Central memory CD8-positive, alpha-beta T cell (primary cell): ENCODE results near the gene CD6.

ENCODE experiments used
- ATAC-seq: fragments of 150-1000 bp; cut with Tn5 transposase; replicated peaks from 2 replicates; pipeline ENCODE4 v1.10.0; 2022; ENCODE audit warnings: mild to moderate bottlenecking, moderate FRiP score, moderate number of reproducible peaks; ENCODE audit not compliant: poor library complexity, severe bottlenecking; ENCODE audit errors: extremely low read depth
- DNase-seq, 2 donors: peaks; one replicate each; pipeline ENCODE4 v3.0.0; 2021; ENCODE audit warnings: low spot score in 2 of 2
- H3K27ac Mint-ChIP-seq: one replicate; pipeline ENCODE4 v1.8.0; 2022; ENCODE audit warnings: low read depth, mild to moderate bottlenecking, moderate library complexity, mixed read lengths
- H3K27me3 Mint-ChIP-seq: one replicate; pipeline ENCODE4 v1.8.0; 2022; ENCODE audit warnings: mixed read lengths
- H3K36me3 Mint-ChIP-seq: one replicate; pipeline ENCODE4 v1.8.0; 2022; ENCODE audit warnings: mild to moderate bottlenecking, moderate library complexity, mixed read lengths; ENCODE audit not compliant: insufficient read depth
- H3K4me1 Mint-ChIP-seq: one replicate; pipeline ENCODE4 v1.8.0; 2022; ENCODE audit warnings: mixed read lengths
- H3K4me3 Mint-ChIP-seq: one replicate; pipeline ENCODE4 v1.8.0; 2022; ENCODE audit warnings: mild to moderate bottlenecking, moderate library complexity, mixed read lengths
- H3K9me3 Mint-ChIP-seq: one replicate; pipeline ENCODE4 v1.8.0; 2022; ENCODE audit warnings: mixed read lengths

CD6 gene

DNA sequence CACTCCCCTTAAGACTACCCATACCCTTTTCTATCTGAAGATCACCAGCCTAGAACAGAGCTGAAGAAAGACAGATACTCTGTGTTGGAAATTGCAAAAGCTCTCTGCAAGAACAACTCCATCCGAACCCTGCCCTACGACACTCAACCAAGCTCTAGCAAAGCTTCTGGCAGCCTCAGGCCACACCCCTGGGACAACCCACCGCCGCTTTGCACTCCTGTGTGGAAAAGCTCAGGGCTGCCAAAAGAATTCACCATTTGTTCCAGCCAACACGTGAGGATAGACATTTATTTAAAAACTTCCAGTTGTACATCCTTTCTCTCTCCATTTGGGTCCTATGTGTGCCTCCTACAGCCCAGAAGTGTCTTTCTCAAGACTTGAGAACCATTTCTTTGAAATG is 68.4 kb downstream of the CD6 start:
- H3K36me3 Mint-ChIP-seq: peaks cover 17% of the 10 kb centered on the region
- H3K27ac Mint-ChIP-seq: no peak overlapping the region
- H3K4me3 Mint-ChIP-seq: no peak overlapping the region

GRCh38 chr11:61041755-61042518 is 70.5 kb downstream of the CD6 start:
- ATAC-seq (peak; percentile 94), DNase-seq (peak; percentile 48 to 83)
- peak overlapping the region; percentile 84 for H3K4me3 Mint-ChIP-seq
- peaks cover 33% of the 10 kb centered on the region for H3K4me1 Mint-ChIP-seq
- H3K27ac Mint-ChIP-seq: peak overlapping the region; percentile 95
- peaks cover 17% of the 10 kb centered on the region for H3K36me3 Mint-ChIP-seq
- H3K9me3 Mint-ChIP-seq: no peaks in the 10 kb centered on the region
- H3K27me3 Mint-ChIP-seq: no peaks in the 10 kb centered on the region

More for the DNA sequence above, 68.4 kb downstream of the CD6 start:
- Mint-ChIP-seq H3K9me3 (no peaks in the 10 kb centered on the region), H3K27me3 (no peaks in the 10 kb centered on the region), H3K4me1 (peaks cover 33% of the 10 kb centered on the region)
- no peak for ATAC-seq
- no peak for DNase-seq

- peak overlapping the region; percentile 84 for H3K4me3 Mint-ChIP-seq
- no peaks in the 10 kb centered on the region for H3K27me3 Mint-ChIP-seq
- peak; percentile 48 for ATAC-seq
- peaks cover 33% of the 10 kb centered on the region for H3K4me1 Mint-ChIP-seq
- peaks cover 17% of the 10 kb centered on the region for H3K36me3 Mint-ChIP-seq
- no peak for DNase-seq
- peak overlapping the region; percentile 95 for H3K27ac Mint-ChIP-seq
- H3K9me3 Mint-ChIP-seq: no peaks in the 10 kb centered on the region
Measured at GRCh38 chr11:61042537-61042936, 71.1 kb downstream of the CD6 start.

DNA sequence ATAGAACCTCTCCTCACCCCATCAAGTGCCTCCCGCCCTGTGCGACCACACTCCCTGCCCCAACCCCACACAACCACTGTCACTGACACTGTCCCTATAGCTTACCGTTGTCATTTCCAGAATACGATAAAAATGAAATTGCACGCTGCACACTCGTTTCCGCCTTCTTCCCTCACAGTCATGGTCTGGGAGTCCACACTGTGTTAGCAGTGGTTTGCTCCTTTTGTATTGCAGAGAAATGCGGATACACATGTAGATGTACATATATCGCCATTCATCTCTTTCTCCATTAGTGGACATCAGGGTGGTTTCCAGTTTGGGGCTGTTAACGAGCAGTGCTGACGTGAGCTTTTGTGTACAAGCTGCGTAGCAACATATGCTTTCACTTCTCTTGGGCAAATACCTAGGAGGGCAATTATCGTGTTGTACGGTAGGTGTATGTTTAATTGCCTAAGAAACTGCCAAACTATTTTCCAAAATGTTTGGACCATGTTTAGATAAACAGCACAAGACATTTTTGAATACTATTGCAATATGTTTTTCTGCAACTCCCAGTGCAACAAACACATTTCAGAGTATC is 71.6 kb downstream of the CD6 start:
- Mint-ChIP-seq H3K36me3 (peaks cover 13% of the 10 kb centered on the region), H3K27me3 (no peaks in the 10 kb centered on the region), H3K4me3 (peak overlapping the region; percentile 84), H3K4me1 (peaks cover 33% of the 10 kb centered on the region), H3K27ac (peak overlapping the region; percentile 95), H3K9me3 (no peaks in the 10 kb centered on the region)
- peak in 1 of 2 donors; percentile 53 for DNase-seq
- peak; percentile 50 for ATAC-seq

DNA sequence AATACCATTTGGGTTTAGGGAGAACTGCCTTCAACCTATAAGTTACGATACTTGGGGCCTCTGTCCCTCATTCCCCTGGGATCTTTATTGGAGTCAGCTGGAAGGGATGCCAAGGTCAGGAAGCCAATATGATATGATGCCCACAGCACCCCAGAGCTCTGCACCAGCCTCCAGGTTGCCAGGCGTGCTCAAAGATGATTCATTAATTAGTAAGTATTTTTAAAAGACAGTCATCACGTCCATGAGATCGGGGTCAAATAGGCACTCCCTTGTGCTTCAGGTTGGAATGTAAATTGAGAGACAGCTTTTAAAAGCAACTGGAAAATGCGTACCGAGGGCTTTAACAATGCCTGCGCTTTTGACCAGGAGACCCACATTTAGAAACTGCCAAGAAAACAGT is 73.8 kb downstream of the CD6 start:
- ATAC-seq: no peak

DNA sequence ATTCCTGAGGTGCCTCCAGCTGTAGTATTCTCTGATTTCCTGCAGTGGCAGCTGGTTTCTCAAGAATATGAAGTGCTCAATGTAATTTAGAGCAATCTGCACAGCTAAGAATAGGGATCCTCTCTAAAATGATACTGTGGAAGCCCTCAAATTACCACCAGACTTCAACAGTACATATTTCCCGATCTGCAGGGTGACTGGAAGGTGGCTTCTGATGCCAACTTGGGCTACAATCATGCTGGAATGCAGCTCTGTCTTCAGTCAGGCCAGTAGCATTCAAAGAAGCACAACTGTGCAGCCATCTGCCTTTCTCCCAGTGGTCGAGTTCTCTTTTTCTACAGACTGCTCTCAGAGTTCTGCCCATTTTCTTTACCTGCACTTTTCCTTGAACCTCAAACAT is 75.4 kb downstream of the CD6 start:
- H3K36me3 Mint-ChIP-seq: peaks cover 12% of the 10 kb centered on the region
- H3K4me3 Mint-ChIP-seq: no peak overlapping the region
- peaks cover 27% of the 10 kb centered on the region for H3K4me1 Mint-ChIP-seq

More for the DNA sequence above, 73.8 kb downstream of the CD6 start:
- Mint-ChIP-seq H3K27me3 (no peaks in the 10 kb centered on the region), H3K27ac (peak overlapping the region; percentile 16), H3K4me1 (peaks cover 39% of the 10 kb centered on the region), H3K36me3 (peaks cover 14% of the 10 kb centered on the region), H3K4me3 (no peak overlapping the region), H3K9me3 (no peaks in the 10 kb centered on the region)
- no peak for DNase-seq

GRCh38 chr11:61048368-61049062 is 77.0 kb downstream of the CD6 start:
- no peak overlapping the region for H3K4me3 Mint-ChIP-seq
- H3K27ac Mint-ChIP-seq: no peak overlapping the region
- ATAC-seq: no peak
- peaks cover 11% of the 10 kb centered on the region for H3K4me1 Mint-ChIP-seq
- H3K27me3 Mint-ChIP-seq: no peaks in the 10 kb centered on the region
- peaks cover 2% of the 10 kb centered on the region for H3K36me3 Mint-ChIP-seq
- no peak for DNase-seq
- no peaks in the 10 kb centered on the region for H3K9me3 Mint-ChIP-seq

More for the DNA sequence above, 75.4 kb downstream of the CD6 start:
- no peak for DNase-seq
- Mint-ChIP-seq H3K27me3 (no peaks in the 10 kb centered on the region), H3K9me3 (no peaks in the 10 kb centered on the region), H3K27ac (no peak overlapping the region)
- ATAC-seq: no peak

GRCh38 chr11:61049063-61049377 is 77.5 kb downstream of the CD6 start:
- no peak for ATAC-seq

GRCh38 chr11:61049859-61050258 is 78.4 kb downstream of the CD6 start:
- Mint-ChIP-seq H3K4me1 (peaks cover 15% of the 10 kb centered on the region), H3K36me3 (peaks cover 2% of the 10 kb centered on the region), H3K27me3 (no peaks in the 10 kb centered on the region), H3K27ac (no peak overlapping the region), H3K4me3 (no peak overlapping the region), H3K9me3 (no peaks in the 10 kb centered on the region)
- ATAC-seq (no peak), DNase-seq (no peak)

More at GRCh38 chr11:61049063-61049377, 77.5 kb downstream of the CD6 start:
- Mint-ChIP-seq H3K27ac (no peak overlapping the region), H3K9me3 (no peaks in the 10 kb centered on the region), H3K36me3 (peaks cover 2% of the 10 kb centered on the region), H3K27me3 (no peaks in the 10 kb centered on the region), H3K4me3 (no peak overlapping the region), H3K4me1 (peaks cover 11% of the 10 kb centered on the region)
- DNase-seq: no peak

GRCh38 chr11:61052182-61052972 is 80.9 kb downstream of the CD6 start:
- H3K4me3 Mint-ChIP-seq: no peak overlapping the region
- H3K4me1 Mint-ChIP-seq: peaks cover 21% of the 10 kb centered on the region
- no peak overlapping the region for H3K27ac Mint-ChIP-seq
- no peaks in the 10 kb centered on the region for H3K27me3 Mint-ChIP-seq
- H3K9me3 Mint-ChIP-seq: no peaks in the 10 kb centered on the region
- DNase-seq (no peak), ATAC-seq (no peak)
- peaks cover 2% of the 10 kb centered on the region for H3K36me3 Mint-ChIP-seq

GRCh38 chr11:61053191-61053590 is 81.7 kb downstream of the CD6 start:
- Mint-ChIP-seq H3K27ac (no peak overlapping the region), H3K9me3 (no peaks in the 10 kb centered on the region), H3K4me1 (peaks cover 21% of the 10 kb centered on the region), H3K36me3 (peaks cover 2% of the 10 kb centered on the region), H3K27me3 (no peaks in the 10 kb centered on the region), H3K4me3 (peak overlapping the region; percentile 32)
- no peak for ATAC-seq
- DNase-seq: no peak

- Mint-ChIP-seq H3K36me3 (peaks cover 3% of the 10 kb centered on the region), H3K27ac (no peak overlapping the region), H3K9me3 (no peaks in the 10 kb centered on the region), H3K4me1 (peaks cover 25% of the 10 kb centered on the region), H3K27me3 (no peaks in the 10 kb centered on the region), H3K4me3 (no peak overlapping the region)
- no peak for DNase-seq
- ATAC-seq: no peak
Measured at GRCh38 chr11:61054513-61054912, 83.0 kb downstream of the CD6 start.
